ENCODE measurements around the gene ALX3. TPM values are rescaled to one million over a fixed set of nuclear protein-coding genes. Genes with fewer than 3 reads are reported as not detected.

The ALX3 gene
- total and polyA plus RNA-seq, 2 of the 8 experiments (the other 6 are each of a cell fraction or from before 2014, with no cell fraction given): 0.20 TPM; not detected in 1

DNA sequence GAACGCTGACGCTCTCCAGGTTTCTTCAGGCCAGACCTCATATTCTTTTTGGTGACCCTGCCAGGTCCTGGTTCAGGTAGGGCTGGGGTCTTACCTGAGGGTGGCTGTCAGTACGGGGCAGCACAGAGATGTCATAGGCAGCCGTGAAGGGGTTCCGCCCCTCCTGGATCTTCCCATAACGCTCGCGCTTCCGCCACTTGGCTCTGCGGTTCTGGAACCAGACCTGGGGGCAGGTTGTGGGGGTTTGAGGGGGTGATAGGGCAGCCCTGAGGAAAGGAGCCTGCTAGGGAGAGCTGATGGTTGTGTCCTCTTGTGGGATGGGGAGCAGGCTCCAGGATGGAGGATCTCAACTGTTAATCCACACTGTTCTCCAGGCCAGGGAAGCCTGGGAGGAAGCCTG is 9.1 kb downstream of the ALX3 start:
- 98% methylated on average over 10 of the region's 10 CpGs; no CpG with 5 or more reads in 1 of the 2 experiments for WGBS, 2 experiments (ENCODE audit: extremely low coverage in 1 of 2, insufficient coverage in 1 of 2, insufficient read length in 1 of 2, insufficient replicate concordance in 2 of 2, low coverage in 1 of 2, low lambda C conversion rate in 2 of 2, missing lambda C conversion rate in 1 of 2)

More for the DNA sequence above, 9.1 kb downstream of the ALX3 start:
- H4K20me1 ChIP-seq (replicated peaks in 1 of 2; ENCODE audit: control insufficient read depth in 1 of 2, insufficient read depth in 2 of 2, low read length in 2 of 2): peaks cover 11 to 13% of the 10 kb centered on the region in 2 experiments
- H4K5ac ChIP-seq (ENCODE audit: insufficient read length, low read depth, low read length): no peak overlapping the region
- H3K9ac ChIP-seq (replicated peaks in 1 of 4; ENCODE audit: extremely low read depth in 1 of 4, low read depth in 3 of 4, low read length in 3 of 4): no peak overlapping the region
- no peaks in the 10 kb centered on the region for H3K79me1 ChIP-seq (ENCODE audit: low read depth, low read length)
- no peak overlapping the region for H2BK15ac ChIP-seq (ENCODE audit: low read length)
- POLR2A ChIA-PET (ENCODE audit: partially characterized antibody): interaction anchor here (0.9 to 1.7 kb wide), 3 partner anchors 8 to 30 kb away, joined by 3 to 4 read pairs (median 3); no protein-coding TSS in a partner anchor
- no peak overlapping the region for H3K18ac ChIP-seq (ENCODE audit: extremely low read depth, low read length)
- no peak overlapping the region for H2AK5ac ChIP-seq (ENCODE audit: low read depth, low read length)
- no peak overlapping the region for H3K56ac ChIP-seq (replicated peaks; ENCODE audit: insufficient read length, low read depth, low read length)
- H3K14ac ChIP-seq (ENCODE audit: insufficient read length): no peak overlapping the region
- no peak overlapping the region for H3K23ac ChIP-seq (ENCODE audit: insufficient read length)
- H2BK5ac ChIP-seq (ENCODE audit: low read depth, low read length): no peak overlapping the region
- H3K4ac ChIP-seq (replicated peaks; ENCODE audit: insufficient read length, low read depth, low read length): no peak overlapping the region
- no peak overlapping the region for H3K4me2 ChIP-seq (ENCODE audit: insufficient read depth in 1 of 2, low read depth in 2 of 2, low read length in 2 of 2)
- no peaks in the 10 kb centered on the region for H3K9me3 ChIP-seq (ENCODE audit: insufficient read depth in 2 of 2, low read depth in 1 of 2, low read length in 1 of 2)
- no peak overlapping the region for H3K4me3 ChIP-seq (ENCODE audit: extremely low read depth in 1 of 4, insufficient read depth in 2 of 4, low read depth in 3 of 4, low read length in 4 of 4)
- H2BK12ac ChIP-seq (ENCODE audit: low read depth, low read length): no peak overlapping the region
- FAIRE-seq: no peak
- DNase-seq (ENCODE audit: low read depth in 1 of 2, low spot score in 2 of 2): no peak
- CTCF ChIA-PET (ENCODE audit: partially characterized antibody): interaction anchor here (1.2 to 52.4 kb wide), 10 partner anchors 7 to 400 kb away, joined by 3 to 1450 read pairs (median 10); partner anchors contain the start of genes ALX3, STRIP1 and UBL4B
- no peak overlapping the region for H4K91ac ChIP-seq (replicated peaks; ENCODE audit: insufficient read length, low read length)
- no peak overlapping the region for H2AFZ ChIP-seq (ENCODE audit: low read length)
- H2BK120ac ChIP-seq (replicated peaks; ENCODE audit: low read depth, low read length): no peak overlapping the region
- H2BK20ac ChIP-seq (ENCODE audit: low read length): no peak overlapping the region
- no peaks in the 10 kb centered on the region for H3K79me2 ChIP-seq (ENCODE audit: control insufficient read depth in 1 of 2, insufficient read depth in 2 of 2, low read length in 2 of 2)
- H3K27ac ChIP-seq (ENCODE audit: low read depth, low read length): no peak overlapping the region
- H3K23me2 ChIP-seq (ENCODE audit: low read depth, low read length): no peaks in the 10 kb centered on the region
- no peak overlapping the region for H4K8ac ChIP-seq (ENCODE audit: extremely low read depth, insufficient read depth, low read length)
- TF ChIP-seq CHD1 (IDR thresholded peaks at IDR 0.05; ENCODE audit: low read depth, low read length) (no peak), TEAD4 (IDR thresholded peaks at IDR 0.05; ENCODE audit: low read depth, low read length) (no peak), CTBP2 (IDR thresholded peaks at IDR 0.05; ENCODE audit: borderline replicate concordance, insufficient read depth, insufficient read length, low read length) (no peak)
- H3K36me3 ChIP-seq (ENCODE audit: control insufficient read depth in 2 of 4, insufficient read depth in 4 of 4, low read length in 3 of 4): peaks cover 4 to 15% (median 9%) of the 10 kb centered on the region in 4 experiments
- H3K4me1 ChIP-seq (replicated peaks in 1 of 4; ENCODE audit: control insufficient read depth in 3 of 4, insufficient read depth in 4 of 4, low read length in 3 of 4): no peaks in the 10 kb centered on the region
- peaks cover 8 to 20% (median 15%) of the 10 kb centered on the region in 4 experiments for H3K27me3 ChIP-seq (replicated peaks in 1 of 4; ENCODE audit: control insufficient read depth in 3 of 4, extremely low read depth in 1 of 4, insufficient read depth in 3 of 4, low read length in 3 of 4)

Data from H1 (cell line).